GM23338 (cell line): ENCODE data around the gene VIL1. TPM values are rescaled to one million over a fixed set of nuclear protein-coding genes. Genes with fewer than 3 reads are reported as not detected.

Experiments
- ETS1 ChIP-seq: IDR thresholded peaks from 2 replicates; pipeline ENCODE4 v1.6.1; 2016; ENCODE audit warnings: antibody characterized with exemption
- EZH2phosphoT487 ChIP-seq: fragments of 200-600 bp; sonication (generic); IDR thresholded peaks from one replicate; pipeline ENCODE4 v1.8.1; 2018; ENCODE audit warnings: antibody characterized with exemption; ENCODE audit not compliant: unreplicated experiment
- JUNB ChIP-seq: IDR thresholded peaks from one replicate; pipeline ENCODE4 v1.6.1; 2016; ENCODE audit warnings: antibody characterized with exemption; ENCODE audit not compliant: unreplicated experiment
- REST ChIP-seq: IDR thresholded peaks from one replicate; pipeline ENCODE4 v1.6.1; 2018; ENCODE audit warnings: antibody characterized with exemption; ENCODE audit not compliant: unreplicated experiment
- STAT1 ChIP-seq: IDR thresholded peaks from one replicate; pipeline ENCODE4 v1.6.1; 2016; ENCODE audit warnings: antibody characterized with exemption; ENCODE audit not compliant: unreplicated experiment
- ZNF462 ChIP-seq: fragments of 250-450 bp; sonication (Bioruptor Pico); IDR thresholded peaks from 2 replicates; pipeline ENCODE4 v1.5.0; 2020; ENCODE audit warnings: mild to moderate bottlenecking, moderate library complexity
- polyA plus RNA-seq: library from polyadenylated mRNA; unstranded; fragments of >200 nt; fragmentation: Nextera tagmentation; extraction: Ambion mirVana; gene quantifications from 2 replicates; pipeline ENCODE4 v1.2.1, GENCODE V29; 2016
- total RNA-seq: library from RNA; depleted of rRNA; stranded (reverse); fragments of >200 nt; shearing (Covaris generic); gene quantifications from 2 replicates; pipeline ENCODE4 v1.2.3, GENCODE V29; 2014

The VIL1 gene
- total and polyA plus RNA-seq, 2 experiments from 2014 or later = 3.5 to 5.9 TPM

GRCh38 chr2:218369330-218369729 is 49.6 kb upstream of the VIL1 start (continued):
- TF ChIP-seq ZNF462 (CRISPR knock-in tag) (no peak), EZH2phosphoT487 (no peak), ETS1 (no peak), JUNB (no peak), REST (no peak), STAT1 (no peak)
